Iris pigment epithelial cell (primary cell): ENCODE data around the gene SERPINI1.
A peak's percentile ranks its signal among the peaks of the same experiment; 100 is the strongest.

Experiments
- DNase-seq: peaks from one replicate; pipeline ENCODE4 v3.0.0-alpha.2; 2011; ENCODE audit warnings: low read depth

Gene SERPINI1

GRCh38 chr3:167851171-167851570, 115.7 kb downstream of the SERPINI1 start:
- no peak for DNase-seq

- no peak for DNase-seq
Measured at GRCh38 chr3:167851749-167852148, 116.2 kb downstream of the SERPINI1 start.

GRCh38 chr3:167852216-167852615, 116.7 kb downstream of the SERPINI1 start:
- DNase-seq: no peak

GRCh38 chr3:167854063-167854462, 118.5 kb downstream of the SERPINI1 start:
- DNase-seq: no peak

- no peak for DNase-seq
Measured at GRCh38 chr3:167854846-167855245, 119.3 kb downstream of the SERPINI1 start.

GRCh38 chr3:167855306-167855705, 119.8 kb downstream of the SERPINI1 start:
- no peak for DNase-seq

- no peak for DNase-seq
Measured at GRCh38 chr3:167858865-167859264, 123.3 kb downstream of the SERPINI1 start.

- no peak for DNase-seq
Measured at GRCh38 chr3:167859610-167860009, 124.1 kb downstream of the SERPINI1 start.

GRCh38 chr3:167861649-167862048, 126.1 kb downstream of the SERPINI1 start:
- peak; percentile 31 for DNase-seq

- DNase-seq: no peak
Measured at GRCh38 chr3:167862104-167862730, 126.7 kb downstream of the SERPINI1 start.

- DNase-seq: no peak
Measured at GRCh38 chr3:167863811-167864551, 128.5 kb downstream of the SERPINI1 start.

- no peak for DNase-seq
Measured at GRCh38 chr3:167864552-167864874, 129.0 kb downstream of the SERPINI1 start.

GRCh38 chr3:167866331-167866730, 130.8 kb downstream of the SERPINI1 start:
- DNase-seq: no peak

GRCh38 chr3:167867981-167868380, 132.5 kb downstream of the SERPINI1 start:
- no peak for DNase-seq

GRCh38 chr3:167870181-167870580, 134.7 kb downstream of the SERPINI1 start:
- DNase-seq: no peak

- DNase-seq: no peak
Measured at GRCh38 chr3:167870759-167871158, 135.2 kb downstream of the SERPINI1 start.

- DNase-seq: no peak
Measured at GRCh38 chr3:167872032-167872431, 136.5 kb downstream of the SERPINI1 start.

- DNase-seq: no peak
Measured at GRCh38 chr3:167872941-167873340, 137.4 kb downstream of the SERPINI1 start.

GRCh38 chr3:167874671-167875372, 139.3 kb downstream of the SERPINI1 start:
- DNase-seq: no peak
